Upper lobe of right lung (tissue), 1 donor: ENCODE results near the gene PPP4R4. TPM values are rescaled to one million over a fixed set of nuclear protein-coding genes. Genes with fewer than 3 reads are reported as not detected.

Source experiments
- ATAC-seq: fragments of 200-7000 bp; cut with Tn5 transposase; one replicate; pipeline ENCODE4 v1.9.1; 2020; ENCODE audit warnings: mild to moderate bottlenecking, moderate library complexity
- DNase-seq: peaks from one replicate; pipeline ENCODE4 v3.0.0-alpha.2; 2020
- H3K27ac ChIP-seq: fragments of 200-600 bp; one replicate; pipeline ENCODE4 v1.8.0; 2022
- H3K27me3 ChIP-seq: fragments of 200-600 bp; one replicate; pipeline ENCODE4 v1.8.0; 2022; ENCODE audit warnings: mild to moderate bottlenecking
- H3K36me3 ChIP-seq: fragments of 200-600 bp; one replicate; pipeline ENCODE4 v1.8.0; 2022
- H3K4me1 ChIP-seq: fragments of 200-600 bp; one replicate; pipeline ENCODE4 v1.8.0; 2022
- H3K4me3 ChIP-seq: fragments of 200-600 bp; one replicate; pipeline ENCODE4 v1.8.0; 2022; ENCODE audit warnings: mild to moderate bottlenecking
- H3K9me3 ChIP-seq: fragments of 200-600 bp; one replicate; pipeline ENCODE4 v1.8.0; 2022
- intact Hi-C: fragments of 100-400 bp; cut with DNase I; formaldehyde crosslinking; loops from one replicate; pipeline ENCODE4 v1.11.0; 2022
- total RNA-seq: library from RNA; stranded (reverse); fragmentation: NEBNext Ultra II Directional; extraction: Animal tissue kit (Norgen Biotek cat#: 25700); gene quantifications from one replicate; pipeline ENCODE4 v1.2.1, GENCODE V29; 2021
- TF ChIP-seq, protein P1 (sequence below): fragments of 200-600 bp; IDR thresholded peaks from one replicate; pipeline ENCODE4 v1.8.0; 2022; ENCODE audit warnings: antibody characterized with exemption
- donor health status: DM: no; HTN: yes; CAD: no; lungs with severe emphysema.

The PPP4R4 gene
- total RNA-seq, 1 donor from 2014 or later, result 2.2 TPM

DNA sequence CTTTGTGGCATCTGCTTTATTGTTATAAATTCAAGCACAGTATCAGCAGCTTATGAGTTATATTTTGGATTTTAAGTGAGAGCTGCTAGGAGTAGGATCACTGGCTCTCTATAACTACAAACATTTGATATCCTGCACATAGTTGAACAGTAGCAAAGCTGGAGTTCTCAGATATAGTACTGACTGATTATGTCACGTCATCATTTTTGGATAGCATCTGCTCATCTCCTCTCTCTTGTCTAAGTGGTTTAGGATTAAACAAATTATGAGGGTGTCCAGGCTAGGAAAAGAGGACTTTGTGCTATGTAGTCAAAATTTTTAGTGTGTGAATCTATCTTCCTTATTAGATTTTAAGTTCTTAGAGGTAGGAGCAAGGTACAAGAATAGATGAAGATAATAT, 18.4 kb downstream of the PPP4R4 start:
- no peaks in the 10 kb centered on the region for H3K4me1 ChIP-seq
- H3K36me3 ChIP-seq, result no peaks in the 10 kb centered on the region
- TF ChIP-seq, protein P1, sequence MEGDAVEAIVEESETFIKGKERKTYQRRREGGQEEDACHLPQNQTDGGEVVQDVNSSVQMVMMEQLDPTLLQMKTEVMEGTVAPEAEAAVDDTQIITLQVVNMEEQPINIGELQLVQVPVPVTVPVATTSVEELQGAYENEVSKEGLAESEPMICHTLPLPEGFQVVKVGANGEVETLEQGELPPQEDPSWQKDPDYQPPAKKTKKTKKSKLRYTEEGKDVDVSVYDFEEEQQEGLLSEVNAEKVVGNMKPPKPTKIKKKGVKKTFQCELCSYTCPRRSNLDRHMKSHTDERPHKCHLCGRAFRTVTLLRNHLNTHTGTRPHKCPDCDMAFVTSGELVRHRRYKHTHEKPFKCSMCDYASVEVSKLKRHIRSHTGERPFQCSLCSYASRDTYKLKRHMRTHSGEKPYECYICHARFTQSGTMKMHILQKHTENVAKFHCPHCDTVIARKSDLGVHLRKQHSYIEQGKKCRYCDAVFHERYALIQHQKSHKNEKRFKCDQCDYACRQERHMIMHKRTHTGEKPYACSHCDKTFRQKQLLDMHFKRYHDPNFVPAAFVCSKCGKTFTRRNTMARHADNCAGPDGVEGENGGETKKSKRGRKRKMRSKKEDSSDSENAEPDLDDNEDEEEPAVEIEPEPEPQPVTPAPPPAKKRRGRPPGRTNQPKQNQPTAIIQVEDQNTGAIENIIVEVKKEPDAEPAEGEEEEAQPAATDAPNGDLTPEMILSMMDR, result no peak
- no peaks in the 10 kb centered on the region for H3K9me3 ChIP-seq
- no peak overlapping the region for H3K27ac ChIP-seq
- H3K4me3 ChIP-seq, result no peak overlapping the region
- DNase-seq (no peak), ATAC-seq (no peak)
- no peaks in the 10 kb centered on the region for H3K27me3 ChIP-seq
- intact Hi-C loops, result no loop called here

DNA sequence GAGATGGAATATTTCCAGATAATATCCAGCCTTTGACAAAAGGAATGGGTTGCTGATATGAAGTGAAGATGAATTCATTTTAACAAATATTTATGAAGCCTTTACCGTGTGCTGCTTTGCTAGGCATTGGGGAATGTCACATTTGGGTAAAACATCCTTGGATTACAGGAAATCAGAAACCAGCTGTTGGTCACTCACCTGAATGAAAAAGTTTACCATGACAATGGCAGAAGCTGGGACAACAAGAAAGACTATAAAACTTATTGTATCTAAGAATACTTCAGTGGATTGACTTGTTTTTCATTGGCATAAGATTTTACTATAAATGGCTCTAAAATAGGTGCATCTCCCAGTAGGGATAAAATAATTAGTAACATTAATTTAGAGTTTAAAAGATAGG, 19.7 kb downstream of the PPP4R4 start:
- ATAC-seq (no peak), DNase-seq (no peak)
- Histone ChIP-seq H3K27ac (no peak overlapping the region), H3K27me3 (no peaks in the 10 kb centered on the region), H3K4me1 (no peaks in the 10 kb centered on the region), H3K4me3 (no peak overlapping the region), H3K9me3 (no peaks in the 10 kb centered on the region), H3K36me3 (no peaks in the 10 kb centered on the region)
- TF ChIP-seq, protein P1, result no peak
- intact Hi-C loops, result no loop called here

DNA sequence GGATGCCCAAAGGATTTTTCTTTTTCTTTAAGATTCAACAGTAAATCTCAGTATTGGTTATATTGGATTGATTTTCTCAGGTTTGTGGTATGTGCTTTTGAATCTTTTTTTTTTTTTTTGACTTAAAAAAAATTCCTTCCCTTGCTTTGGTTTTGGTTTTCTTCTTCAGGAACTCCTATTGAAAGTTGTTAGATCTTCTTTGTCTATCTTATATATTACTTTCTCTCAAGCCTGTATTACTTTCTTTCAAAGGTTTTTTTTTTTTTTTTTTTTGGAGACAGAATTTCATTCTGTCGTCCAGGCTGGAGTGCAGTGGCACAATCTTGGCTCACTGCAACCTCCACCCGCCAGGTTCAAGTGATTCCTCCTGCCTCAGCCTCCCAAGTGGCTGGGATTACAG, 21.9 kb downstream of the PPP4R4 start:
- H3K27me3 ChIP-seq, result no peaks in the 10 kb centered on the region
- H3K4me1 ChIP-seq, result no peaks in the 10 kb centered on the region
- no peak overlapping the region for H3K4me3 ChIP-seq
- ATAC-seq (no peak), DNase-seq (no peak)
- H3K36me3 ChIP-seq, result no peaks in the 10 kb centered on the region
- H3K27ac ChIP-seq, result no peak overlapping the region
- H3K9me3 ChIP-seq, result peaks cover 6% of the 10 kb centered on the region
- intact Hi-C loops, result no loop called here
- TF ChIP-seq, protein P1, result no peak

DNA sequence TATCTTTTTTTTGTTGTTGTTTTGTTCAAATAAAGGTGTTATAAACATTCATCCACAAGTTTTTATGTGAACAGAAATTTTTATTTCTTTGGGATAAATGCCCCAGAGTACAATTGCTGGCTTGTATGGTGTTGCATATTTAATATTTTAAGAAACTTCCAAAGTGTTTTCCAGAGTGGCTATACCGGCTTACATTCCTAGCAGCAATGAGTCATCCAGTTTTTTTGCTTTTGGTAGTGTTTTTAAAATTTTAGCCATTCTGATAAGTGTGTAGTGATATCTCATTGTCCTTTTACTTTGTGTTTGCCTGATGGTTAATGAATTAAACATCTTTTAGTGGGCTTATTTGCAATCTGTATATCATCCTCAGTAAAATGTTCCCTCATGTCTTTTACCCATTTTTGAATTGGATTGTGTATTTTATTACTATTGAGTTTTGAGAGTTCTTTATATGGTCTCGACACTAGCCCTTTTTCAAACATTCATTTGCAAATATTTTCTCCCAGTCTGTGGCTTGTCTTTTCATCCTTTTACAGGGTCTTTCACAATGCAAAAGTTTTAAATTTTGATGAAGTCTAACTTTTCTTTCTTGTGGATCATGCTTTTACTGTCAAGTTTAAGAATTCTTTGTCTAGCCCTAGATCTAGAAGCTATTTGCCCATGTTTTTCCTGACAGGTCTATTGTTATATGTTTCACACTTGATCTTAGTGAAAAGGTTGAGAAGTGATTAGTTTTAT, 29.5 kb downstream of the PPP4R4 start:
- intact Hi-C loops, result no loop called here
- H3K4me3 ChIP-seq, result no peak overlapping the region
- H3K9me3 ChIP-seq, result peaks cover 6% of the 10 kb centered on the region
- H3K27ac ChIP-seq, result no peak overlapping the region
- DNase-seq (no peak), ATAC-seq (no peak)
- no peaks in the 10 kb centered on the region for H3K36me3 ChIP-seq
- H3K4me1 ChIP-seq, result no peaks in the 10 kb centered on the region
- TF ChIP-seq, protein P1, result no peak
- H3K27me3 ChIP-seq, result no peaks in the 10 kb centered on the region

DNA sequence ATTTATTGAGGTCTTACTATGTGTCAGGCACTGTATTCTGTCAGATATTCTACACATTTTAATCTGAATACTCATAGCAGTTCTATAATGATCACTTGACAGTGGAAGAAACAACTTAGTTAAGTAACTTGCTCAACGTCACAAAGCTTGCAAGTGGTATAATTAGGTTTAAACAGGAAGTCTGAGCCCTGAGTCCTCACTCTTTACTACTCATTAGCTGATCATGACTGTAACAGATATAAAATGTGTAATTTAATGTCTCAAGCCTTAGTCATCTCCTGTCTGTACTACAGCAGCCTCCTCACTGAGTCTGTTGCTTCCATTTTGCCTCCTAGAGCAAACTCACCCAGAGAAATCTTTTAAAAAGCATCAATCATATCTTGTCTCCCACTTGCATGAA, 38.9 kb downstream of the PPP4R4 start:
- H3K9me3 ChIP-seq, result no peaks in the 10 kb centered on the region
- no peaks in the 10 kb centered on the region for H3K4me1 ChIP-seq
- no peaks in the 10 kb centered on the region for H3K36me3 ChIP-seq
- H3K27me3 ChIP-seq, result no peaks in the 10 kb centered on the region
- no peak overlapping the region for H3K27ac ChIP-seq
- H3K4me3 ChIP-seq, result no peak overlapping the region
- intact Hi-C loops, result no loop called here
- DNase-seq, result no peak
- ATAC-seq, result no peak
- TF ChIP-seq, protein P1, result no peak

DNA sequence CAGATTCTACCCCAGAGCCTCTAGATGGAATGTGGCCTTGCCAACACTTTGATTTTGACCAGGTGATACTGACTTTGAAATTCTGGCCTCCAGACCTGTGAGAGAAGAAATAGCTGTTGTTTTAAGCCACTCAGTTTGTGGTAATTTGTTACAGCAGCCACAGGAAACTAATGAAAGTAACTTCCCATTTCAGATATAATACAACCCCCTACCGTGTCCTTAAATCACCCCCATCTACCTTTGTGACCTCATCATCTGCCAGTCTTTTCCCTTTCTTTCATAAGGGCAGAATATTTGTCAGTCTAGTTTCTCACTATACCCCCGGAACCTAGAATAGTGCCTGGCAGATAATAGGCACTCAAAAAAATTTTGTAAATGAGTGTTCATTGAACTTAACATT, 39.6 kb downstream of the PPP4R4 start:
- Histone ChIP-seq H3K4me3 (no peak overlapping the region), H3K9me3 (no peaks in the 10 kb centered on the region), H3K27me3 (no peaks in the 10 kb centered on the region), H3K36me3 (no peaks in the 10 kb centered on the region), H3K4me1 (no peaks in the 10 kb centered on the region), H3K27ac (no peak overlapping the region)
- ATAC-seq (no peak), DNase-seq (no peak)
- TF ChIP-seq, protein P1, result no peak
- intact Hi-C loops, result no loop called here
